ENCODE measurements around the gene RNF212. TPM values are rescaled to one million over a fixed set of nuclear protein-coding genes. Genes with fewer than 3 reads are reported as not detected.

Gene RNF212, protein sequence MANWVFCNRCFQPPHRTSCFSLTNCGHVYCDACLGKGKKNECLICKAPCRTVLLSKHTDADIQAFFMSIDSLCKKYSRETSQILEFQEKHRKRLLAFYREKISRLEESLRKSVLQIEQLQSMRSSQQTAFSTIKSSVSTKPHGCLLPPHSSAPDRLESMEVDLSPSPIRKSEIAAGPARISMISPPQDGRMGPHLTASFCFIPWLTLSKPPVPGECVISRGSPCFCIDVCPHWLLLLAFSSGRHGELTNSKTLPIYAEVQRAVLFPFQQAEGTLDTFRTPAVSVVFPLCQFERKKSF
- total RNA-seq (1 to 10 TPM; 3.9 to 7.5 TPM), polyA plus RNA-seq (ENCODE audit: insufficient read length in 2 of 2) (10 to 100 TPM in 1 of 2 donors, 1 to 10 TPM in 1; 9.8 to 12.6 TPM)
- long read RNA-seq, donor 1, partial matches to known transcripts: 0 of 2 reads
- long read RNA-seq, donor 1, other reads (novel, unspliced or antisense): 0 of 2 reads
- long read RNA-seq, donor 2: 0 reads
- long read RNA-seq, donor 3, partial matches to known transcripts: 0 of 1 reads
- long read RNA-seq, donor 3, other reads (novel, unspliced or antisense): 0 of 1 reads
- long read RNA-seq, donor 4, partial matches to known transcripts: 0 of 2 reads
- long read RNA-seq, donor 4, other reads (novel, unspliced or antisense): 0 of 2 reads

DNA sequence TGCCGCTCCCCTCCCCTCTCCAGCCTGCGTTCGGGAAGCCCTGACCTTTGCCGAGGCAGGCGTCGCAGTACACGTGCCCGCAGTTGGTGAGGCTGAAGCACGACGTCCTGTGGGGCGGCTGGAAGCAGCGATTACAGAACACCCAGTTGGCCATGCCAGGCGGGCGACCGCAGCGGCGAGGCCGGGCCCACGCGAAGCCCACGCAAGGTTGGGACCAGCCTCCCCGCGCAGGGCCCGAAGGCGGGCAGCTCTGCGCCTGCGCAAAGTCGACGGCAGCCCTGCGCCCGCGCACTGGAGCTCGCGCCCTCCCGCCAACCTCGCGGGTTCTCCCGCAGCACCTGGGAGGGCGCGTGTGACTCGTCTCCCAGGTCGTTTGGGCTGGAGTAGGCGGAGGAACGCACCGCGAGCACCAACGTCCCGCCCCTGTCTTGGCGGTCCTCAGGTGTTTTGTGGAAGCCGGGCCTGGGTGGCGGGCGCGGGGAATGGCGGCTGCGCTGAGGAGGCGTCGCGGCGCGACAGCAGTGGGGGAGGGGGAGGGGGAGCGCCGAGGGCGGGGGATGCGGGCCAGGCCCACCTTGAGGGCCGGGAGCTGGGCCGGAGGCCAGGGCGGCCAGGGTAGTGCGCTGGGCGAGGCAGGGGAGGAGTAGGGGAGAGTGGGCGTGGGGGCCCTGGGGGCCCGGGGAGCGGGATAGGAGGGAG is at the start of gene RNF212:
Gene RNF212, minus strand, starts transcription at position 254 of the 699 bp plus-strand sequence. Its CDS starts 100 bp downstream, at position 154.
- WGBS (ENCODE audit: insufficient coverage): 17% methylated on average over 66 of the region's 72 CpGs
- H3K27me3 ChIP-seq (ENCODE audit: control insufficient read depth, insufficient read depth, low read length): peaks cover 9% of the 10 kb centered on the region
- DNase-seq (ENCODE audit: low read depth in 4 of 6, low spot score in 6 of 6): peak in 2 of 6 donors; percentile 25 to 58
- no peaks in the 10 kb centered on the region for H3K9me3 ChIP-seq (ENCODE audit: control insufficient read depth, insufficient read depth, low read length)
- no peaks in the 10 kb centered on the region for H3K36me3 ChIP-seq (ENCODE audit: control insufficient read depth, insufficient read depth, low read length)
- no peak within 1 kb of the TSS for H3K27ac ChIP-seq (ENCODE audit: low read depth, low read length)
- H3K4me1 ChIP-seq (ENCODE audit: control insufficient read depth, insufficient read depth, low read length): peaks cover 3% of the 10 kb centered on the region
- H3K4me3 ChIP-seq (ENCODE audit: low read depth, low read length): no peak within 1 kb of the TSS

DNA sequence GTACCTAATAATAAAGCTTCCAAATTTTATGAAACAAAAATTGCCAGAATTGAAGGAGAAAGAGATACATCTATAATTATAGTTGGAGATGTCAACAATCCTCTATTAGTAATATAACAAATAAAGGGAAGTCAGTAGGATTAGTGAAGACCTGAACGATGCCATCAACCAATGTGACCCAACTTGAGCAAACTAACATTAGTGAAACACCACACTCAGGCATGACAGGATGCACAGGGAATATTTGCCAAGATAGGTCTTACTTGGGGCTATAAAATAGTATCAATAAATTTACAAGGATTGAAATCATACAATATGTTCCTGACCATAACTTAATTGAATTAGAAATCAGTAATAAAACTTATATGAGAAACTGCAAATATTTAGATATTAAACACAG is 47.0 kb upstream of the RNF212 start:
- Histone ChIP-seq H3K9me3 (ENCODE audit: control insufficient read depth, insufficient read depth, low read length) (no peaks in the 10 kb centered on the region), H3K27ac (ENCODE audit: low read depth, low read length) (no peak overlapping the region), H3K36me3 (ENCODE audit: control insufficient read depth, insufficient read depth, low read length) (no peaks in the 10 kb centered on the region), H3K4me3 (ENCODE audit: low read depth, low read length) (no peak overlapping the region), H3K4me1 (ENCODE audit: control insufficient read depth, insufficient read depth, low read length) (no peaks in the 10 kb centered on the region), H3K27me3 (ENCODE audit: control insufficient read depth, insufficient read depth, low read length) (no peaks in the 10 kb centered on the region)
- no CpG with 5 or more reads among the region's 1 CpG for WGBS (ENCODE audit: insufficient coverage)
- no peak for DNase-seq (ENCODE audit: low read depth in 4 of 6, low spot score in 6 of 6)

DNA sequence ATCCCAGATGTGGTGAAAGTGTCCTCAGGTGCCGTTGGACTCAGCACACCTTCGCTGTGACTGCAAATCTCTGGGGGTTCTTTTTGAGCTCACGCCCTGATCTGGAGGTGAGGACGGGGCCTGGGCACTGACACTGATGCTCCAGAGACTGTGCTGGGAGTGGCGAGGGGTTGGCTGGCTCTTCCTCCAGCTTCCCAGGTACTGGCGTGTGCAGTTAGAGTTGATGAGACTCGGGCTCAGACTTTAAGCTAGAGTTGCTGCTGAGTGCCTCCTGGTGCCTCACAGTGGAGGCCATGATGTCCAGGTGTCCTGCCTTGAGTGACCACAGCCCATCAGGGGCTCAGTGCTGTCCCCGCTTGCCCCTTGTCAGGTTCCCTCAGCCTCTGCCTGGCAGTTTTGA is 42.7 kb upstream of the RNF212 start:
- Histone ChIP-seq H3K36me3 (ENCODE audit: control insufficient read depth, insufficient read depth, low read length) (no peaks in the 10 kb centered on the region), H3K27ac (ENCODE audit: low read depth, low read length) (no peak overlapping the region), H3K27me3 (ENCODE audit: control insufficient read depth, insufficient read depth, low read length) (peaks cover 3% of the 10 kb centered on the region), H3K4me1 (ENCODE audit: control insufficient read depth, insufficient read depth, low read length) (peaks cover 5% of the 10 kb centered on the region), H3K4me3 (ENCODE audit: low read depth, low read length) (no peak overlapping the region), H3K9me3 (ENCODE audit: control insufficient read depth, insufficient read depth, low read length) (no peaks in the 10 kb centered on the region)
- DNase-seq (ENCODE audit: low read depth in 4 of 6, low spot score in 6 of 6): no peak
- 86% methylated on average over 8 of the region's 8 CpGs for WGBS (ENCODE audit: insufficient coverage)

DNA sequence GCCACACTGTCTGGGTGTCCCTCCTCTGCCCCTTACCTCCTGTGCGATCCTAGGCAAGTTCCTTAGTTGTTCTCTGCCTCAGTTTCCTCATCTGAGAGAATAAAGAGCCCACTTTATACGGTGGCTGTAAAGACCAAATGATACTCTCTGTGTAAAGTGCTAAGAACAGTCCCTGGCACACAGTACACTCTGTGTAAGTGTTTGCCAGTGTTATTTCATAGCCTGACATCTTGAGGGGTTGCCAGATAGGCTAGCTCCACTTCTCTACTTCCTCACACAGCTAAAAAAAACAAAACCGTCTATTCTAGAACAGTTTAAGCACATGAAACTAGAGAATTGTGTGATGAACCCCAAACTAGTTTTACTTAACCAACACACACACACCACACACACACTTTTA is 42.0 kb upstream of the RNF212 start:
- Histone ChIP-seq H3K27ac (ENCODE audit: low read depth, low read length) (no peak overlapping the region), H3K4me1 (ENCODE audit: control insufficient read depth, insufficient read depth, low read length) (peaks cover 5% of the 10 kb centered on the region), H3K9me3 (ENCODE audit: control insufficient read depth, insufficient read depth, low read length) (peaks cover 2% of the 10 kb centered on the region), H3K4me3 (ENCODE audit: low read depth, low read length) (no peak overlapping the region), H3K27me3 (ENCODE audit: control insufficient read depth, insufficient read depth, low read length) (peaks cover 3% of the 10 kb centered on the region), H3K36me3 (ENCODE audit: control insufficient read depth, insufficient read depth, low read length) (peaks cover 2% of the 10 kb centered on the region)
- DNase-seq (ENCODE audit: low read depth in 4 of 6, low spot score in 6 of 6): peak in 1 of 6 donors; percentile 63
- WGBS (ENCODE audit: insufficient coverage): 68% methylated on average over 2 of the region's 3 CpGs

DNA sequence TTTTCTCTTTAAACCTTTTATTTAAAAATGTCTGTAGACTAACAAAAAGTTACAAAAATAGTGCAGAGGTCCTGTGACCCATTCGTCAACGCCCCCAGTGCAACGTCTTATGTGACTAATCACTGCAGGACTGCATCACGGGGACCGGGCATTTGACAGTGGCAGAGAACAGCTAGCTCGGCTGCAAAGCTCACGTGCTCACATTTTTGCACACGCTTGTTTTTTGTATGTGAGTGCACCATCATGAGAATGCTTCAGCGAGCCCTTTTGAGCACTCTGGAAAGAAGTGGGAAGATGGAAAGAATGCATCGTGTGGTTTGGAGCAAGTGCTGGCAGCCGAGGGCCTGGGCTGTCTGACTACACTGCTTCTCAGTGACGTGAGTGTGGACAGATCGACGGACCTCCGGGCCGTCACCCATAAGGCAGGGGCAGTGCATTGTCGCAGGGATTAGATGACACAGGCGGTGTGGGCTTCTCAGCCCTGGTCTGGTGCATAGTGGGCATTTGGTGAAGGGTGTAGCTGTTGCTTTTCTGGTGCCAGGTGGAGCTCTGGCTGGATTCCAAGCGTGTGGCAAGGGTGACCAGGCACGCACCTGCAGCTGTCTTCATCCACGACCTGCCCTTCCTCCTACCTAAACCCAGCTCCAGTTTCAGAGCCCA is 41.3 kb upstream of the RNF212 start:
- WGBS (ENCODE audit: insufficient coverage): 75% methylated on average over 21 of the region's 21 CpGs
- Histone ChIP-seq H3K9me3 (ENCODE audit: control insufficient read depth, insufficient read depth, low read length) (peaks cover 2% of the 10 kb centered on the region), H3K27me3 (ENCODE audit: control insufficient read depth, insufficient read depth, low read length) (peaks cover 3% of the 10 kb centered on the region), H3K27ac (ENCODE audit: low read depth, low read length) (no peak overlapping the region), H3K4me1 (ENCODE audit: control insufficient read depth, insufficient read depth, low read length) (peaks cover 5% of the 10 kb centered on the region), H3K4me3 (ENCODE audit: low read depth, low read length) (no peak overlapping the region), H3K36me3 (ENCODE audit: control insufficient read depth, insufficient read depth, low read length) (peaks cover 2% of the 10 kb centered on the region)
- DNase-seq (ENCODE audit: low read depth in 4 of 6, low spot score in 6 of 6): no peak

DNA sequence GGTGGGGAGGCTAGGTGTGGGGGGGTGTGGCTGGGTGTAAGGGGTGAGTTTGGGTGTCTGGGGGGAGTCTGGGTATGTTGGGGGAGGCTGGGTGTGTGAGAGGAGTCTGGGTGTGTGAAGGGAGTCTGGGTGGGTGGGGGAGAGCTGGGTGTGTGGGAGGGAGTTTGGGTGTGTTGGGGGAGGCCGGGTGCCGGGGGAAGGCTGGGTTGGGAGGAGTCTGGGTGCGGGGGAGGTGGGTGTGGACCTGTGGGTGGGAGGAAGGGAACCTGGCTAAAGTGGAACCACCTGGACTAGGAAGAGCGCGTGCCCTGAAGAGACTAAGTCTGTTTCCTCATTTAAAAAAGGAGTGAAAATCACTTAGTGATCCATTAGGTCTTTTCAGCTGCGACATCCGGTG is 40.8 kb upstream of the RNF212 start:
- WGBS (ENCODE audit: insufficient coverage): 80% methylated on average over 7 of the region's 7 CpGs
- no peak overlapping the region for H3K4me3 ChIP-seq (ENCODE audit: low read depth, low read length)
- H3K4me1 ChIP-seq (ENCODE audit: control insufficient read depth, insufficient read depth, low read length): peaks cover 5% of the 10 kb centered on the region
- peaks cover 3% of the 10 kb centered on the region for H3K27me3 ChIP-seq (ENCODE audit: control insufficient read depth, insufficient read depth, low read length)
- DNase-seq (ENCODE audit: low read depth in 4 of 6, low spot score in 6 of 6): no peak
- H3K36me3 ChIP-seq (ENCODE audit: control insufficient read depth, insufficient read depth, low read length): peaks cover 2% of the 10 kb centered on the region
- no peak overlapping the region for H3K27ac ChIP-seq (ENCODE audit: low read depth, low read length)
- peaks cover 2% of the 10 kb centered on the region for H3K9me3 ChIP-seq (ENCODE audit: control insufficient read depth, insufficient read depth, low read length)

DNA sequence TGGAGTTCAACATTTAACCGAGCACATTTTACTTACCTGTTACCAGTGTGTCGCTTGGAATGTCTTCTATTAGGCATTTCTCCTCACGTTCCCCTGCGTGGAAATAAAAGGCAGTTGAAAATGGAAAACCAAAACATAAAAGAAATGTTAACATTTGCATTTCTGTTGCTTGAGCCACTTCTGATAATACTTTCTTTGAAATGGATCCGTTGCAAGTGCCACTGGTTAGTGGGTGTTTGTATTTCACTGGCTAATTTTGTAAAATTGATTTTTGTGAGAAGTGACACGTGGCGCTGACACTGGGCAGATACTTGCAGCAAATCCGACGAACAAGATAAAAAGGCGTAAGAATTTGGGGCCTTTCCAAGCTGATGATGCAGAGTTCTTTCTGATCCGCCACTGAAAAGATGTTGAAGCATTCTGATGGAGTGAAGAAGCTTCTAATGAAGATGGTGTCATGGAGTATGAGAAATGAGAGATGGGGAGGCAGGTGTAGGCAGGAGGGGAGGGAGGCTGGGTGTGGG is 40.3 kb upstream of the RNF212 start:
- 82% methylated on average over 7 of the region's 11 CpGs for WGBS (ENCODE audit: insufficient coverage)

DNA sequence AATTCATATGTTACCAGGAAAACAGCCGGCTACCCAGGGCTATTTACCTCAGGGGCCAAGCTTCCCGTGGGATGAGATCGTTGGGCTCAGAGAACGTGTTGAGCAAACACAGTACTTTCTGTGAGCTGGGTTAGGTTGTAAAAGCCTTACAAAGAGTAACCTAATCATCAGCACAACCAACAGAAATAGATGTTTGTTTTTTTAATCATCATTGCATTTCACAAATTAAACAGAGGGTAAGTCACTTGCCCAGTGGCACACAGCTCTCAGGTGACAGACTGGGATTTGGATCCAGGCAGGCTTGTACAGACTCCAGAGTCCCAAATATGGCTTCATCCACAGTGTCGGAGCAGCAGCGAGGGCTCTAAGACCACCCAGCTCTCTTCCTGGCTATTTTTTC is 38.9 kb upstream of the RNF212 start:
- no peak overlapping the region for H3K4me3 ChIP-seq (ENCODE audit: low read depth, low read length)
- 95% methylated on average over 3 of the region's 6 CpGs for WGBS (ENCODE audit: insufficient coverage)
- peaks cover 2% of the 10 kb centered on the region for H3K9me3 ChIP-seq (ENCODE audit: control insufficient read depth, insufficient read depth, low read length)
- H3K4me1 ChIP-seq (ENCODE audit: control insufficient read depth, insufficient read depth, low read length): peaks cover 5% of the 10 kb centered on the region
- DNase-seq (ENCODE audit: low read depth in 4 of 6, low spot score in 6 of 6): no peak
- peaks cover 3% of the 10 kb centered on the region for H3K27me3 ChIP-seq (ENCODE audit: control insufficient read depth, insufficient read depth, low read length)
- H3K27ac ChIP-seq (ENCODE audit: low read depth, low read length): no peak overlapping the region
- peaks cover 2% of the 10 kb centered on the region for H3K36me3 ChIP-seq (ENCODE audit: control insufficient read depth, insufficient read depth, low read length)

More for the DNA sequence above, 40.3 kb upstream of the RNF212 start:
- Histone ChIP-seq H3K27ac (ENCODE audit: low read depth, low read length) (no peak overlapping the region), H3K4me1 (ENCODE audit: control insufficient read depth, insufficient read depth, low read length) (peaks cover 5% of the 10 kb centered on the region), H3K9me3 (ENCODE audit: control insufficient read depth, insufficient read depth, low read length) (peaks cover 2% of the 10 kb centered on the region), H3K27me3 (ENCODE audit: control insufficient read depth, insufficient read depth, low read length) (peaks cover 3% of the 10 kb centered on the region), H3K36me3 (ENCODE audit: control insufficient read depth, insufficient read depth, low read length) (peaks cover 2% of the 10 kb centered on the region), H3K4me3 (ENCODE audit: low read depth, low read length) (no peak overlapping the region)
- DNase-seq (ENCODE audit: low read depth in 4 of 6, low spot score in 6 of 6): no peak

DNA sequence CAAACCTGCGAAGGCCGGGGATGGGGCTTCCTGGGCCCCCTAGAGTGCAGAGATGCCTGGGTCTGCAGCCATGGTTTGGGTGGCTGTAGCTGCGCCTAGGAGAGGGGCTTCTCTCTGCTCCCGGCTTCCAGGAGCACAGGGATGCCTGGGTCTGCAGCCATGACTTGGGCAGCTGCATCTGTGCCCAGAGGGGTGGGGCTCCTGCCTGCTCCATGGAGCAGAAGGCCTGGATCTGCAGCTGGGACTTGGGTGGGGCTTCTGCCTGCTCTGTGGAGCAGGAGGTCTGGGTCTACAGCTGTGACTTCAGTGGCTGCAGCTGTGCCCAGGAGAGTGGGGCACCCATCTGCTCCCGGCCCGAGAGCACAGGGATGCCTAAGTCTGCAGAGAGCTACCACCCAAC is 38.2 kb upstream of the RNF212 start:
- H3K36me3 ChIP-seq (ENCODE audit: control insufficient read depth, insufficient read depth, low read length): peaks cover 2% of the 10 kb centered on the region
- 89% methylated on average over 6 of the region's 6 CpGs for WGBS (ENCODE audit: insufficient coverage)

More for the DNA sequence above, 38.2 kb upstream of the RNF212 start:
- Histone ChIP-seq H3K27ac (ENCODE audit: low read depth, low read length) (no peak overlapping the region), H3K4me3 (ENCODE audit: low read depth, low read length) (no peak overlapping the region), H3K4me1 (ENCODE audit: control insufficient read depth, insufficient read depth, low read length) (peaks cover 5% of the 10 kb centered on the region), H3K27me3 (ENCODE audit: control insufficient read depth, insufficient read depth, low read length) (peaks cover 3% of the 10 kb centered on the region), H3K9me3 (ENCODE audit: control insufficient read depth, insufficient read depth, low read length) (peaks cover 2% of the 10 kb centered on the region)
- no peak for DNase-seq (ENCODE audit: low read depth in 4 of 6, low spot score in 6 of 6)
